Measurements from ENCODE around the gene ESPNL.
"Not testable (repeated sequence)": the region's sequence is repeated elsewhere in the genome, so short reads cannot be mapped to it uniquely, and the experiment has no call there.

The ESPNL gene

GRCh38 chr2:238100049-238100820 lies at the start of gene ESPNL:
TSS of gene ESPNL (plus strand) at chr2:238100340. CDS start at chr2:238100420, 80 bp downstream.
- H3K4me1 ChIP-seq (ENCODE audit: insufficient read depth, low read length), result peaks cover 13% of the 10 kb centered on the region
- H3K9ac ChIP-seq (ENCODE audit: low read depth, low read length), result no peak within 1 kb of the TSS
- no peaks in the 10 kb centered on the region for H3K9me3 ChIP-seq (ENCODE audit: control insufficient read depth, insufficient read depth, low read length)
- H3K36me3 ChIP-seq (ENCODE audit: insufficient read depth, low read length), result no peaks in the 10 kb centered on the region; the same call in 1 of the 2 replicates

- no peaks in the 10 kb centered on the region for H3K36me3 ChIP-seq (ENCODE audit: insufficient read depth, low read length)
- no peak overlapping the region for H3K9ac ChIP-seq (ENCODE audit: low read depth, low read length)
- H3K9me3 ChIP-seq (ENCODE audit: control insufficient read depth, insufficient read depth, low read length), result no peaks in the 10 kb centered on the region; the same call in 1 of the 2 replicates
- no peaks in the 10 kb centered on the region for H3K4me1 ChIP-seq (ENCODE audit: insufficient read depth, low read length)
These were observed 46.9 kb upstream of the ESPNL start for GRCh38 chr2:238053191-238053776.

GRCh38 chr2:238055841-238056240 lies 44.3 kb upstream of the ESPNL start:
- no peaks in the 10 kb centered on the region for H3K9me3 ChIP-seq (ENCODE audit: control insufficient read depth, insufficient read depth, low read length)
- H3K36me3 ChIP-seq (ENCODE audit: insufficient read depth, low read length), result no peaks in the 10 kb centered on the region
- H3K9ac ChIP-seq (ENCODE audit: low read depth, low read length), result no peak overlapping the region
- 0 out of 2 replicates have a peak, but pooled peaks cover 4% of the 10 kb centered on the region for H3K4me1 ChIP-seq (ENCODE audit: insufficient read depth, low read length)

GRCh38 chr2:238057696-238058575 lies 42.2 kb upstream of the ESPNL start:
- not testable (repeated sequence) for H3K9ac ChIP-seq (ENCODE audit: low read depth, low read length); H3K4me1 ChIP-seq (ENCODE audit: insufficient read depth, low read length); H3K9me3 ChIP-seq (ENCODE audit: control insufficient read depth, insufficient read depth, low read length)

GRCh38 chr2:238059505-238059904 lies 40.6 kb upstream of the ESPNL start:
- Histone ChIP-seq H3K4me1 (ENCODE audit: insufficient read depth, low read length) (peaks cover 4% of the 10 kb centered on the region; the same call in 1 of the 2 replicates), H3K9ac (ENCODE audit: low read depth, low read length) (no peak overlapping the region), H3K36me3 (ENCODE audit: insufficient read depth, low read length) (no peaks in the 10 kb centered on the region), H3K9me3 (ENCODE audit: control insufficient read depth, insufficient read depth, low read length) (no peaks in the 10 kb centered on the region)

More at GRCh38 chr2:238057696-238058575, 42.2 kb upstream of the ESPNL start:
- not testable (repeated sequence) for H3K36me3 ChIP-seq (ENCODE audit: insufficient read depth, low read length)

GRCh38 chr2:238060096-238060541 lies 40.0 kb upstream of the ESPNL start:
- no peaks in the 10 kb centered on the region for H3K9me3 ChIP-seq (ENCODE audit: control insufficient read depth, insufficient read depth, low read length)

GRCh38 chr2:238060542-238061314 lies 39.4 kb upstream of the ESPNL start, which contains the start of gene SCLY:
TSS of gene SCLY (plus strand) at chr2:238061001. CDS start at chr2:238061055, 54 bp downstream.
- Histone ChIP-seq H3K9me3 (ENCODE audit: control insufficient read depth, insufficient read depth, low read length) (no peaks in the 10 kb centered on the region), H3K4me1 (ENCODE audit: insufficient read depth, low read length) (peaks cover 4% of the 10 kb centered on the region; the same call in 1 of the 2 replicates), H3K9ac (ENCODE audit: low read depth, low read length) (peak within 1 kb of the TSS; percentile 92), H3K36me3 (ENCODE audit: insufficient read depth, low read length) (no peaks in the 10 kb centered on the region; the same call in 1 of the 2 replicates)

More at GRCh38 chr2:238060096-238060541, 40.0 kb upstream of the ESPNL start:
- H3K4me1 ChIP-seq (ENCODE audit: insufficient read depth, low read length), result peaks cover 4% of the 10 kb centered on the region; the same call in 1 of the 2 replicates
- H3K36me3 ChIP-seq (ENCODE audit: insufficient read depth, low read length), result no peaks in the 10 kb centered on the region; the same call in 1 of the 2 replicates
- peak overlapping the region; percentile 52 for H3K9ac ChIP-seq (ENCODE audit: low read depth, low read length)

- peaks cover 4% of the 10 kb centered on the region; the same call in 1 of the 2 replicates for H3K4me1 ChIP-seq (ENCODE audit: insufficient read depth, low read length)
- H3K36me3 ChIP-seq (ENCODE audit: insufficient read depth, low read length), result peaks cover 6% of the 10 kb centered on the region
- no peaks in the 10 kb centered on the region for H3K9me3 ChIP-seq (ENCODE audit: control insufficient read depth, insufficient read depth, low read length)
- H3K9ac ChIP-seq (ENCODE audit: low read depth, low read length), result peak overlapping the region; percentile 92
These were observed 38.6 kb upstream of the ESPNL start for GRCh38 chr2:238061315-238062202.

GRCh38 chr2:238063414-238064189 lies 36.5 kb upstream of the ESPNL start:
- H3K9ac ChIP-seq (ENCODE audit: low read depth, low read length), result no peak overlapping the region
- H3K36me3 ChIP-seq (ENCODE audit: insufficient read depth, low read length), result peaks cover 10% of the 10 kb centered on the region
- H3K4me1 ChIP-seq (ENCODE audit: insufficient read depth, low read length), result peaks cover 4% of the 10 kb centered on the region; the same call in 1 of the 2 replicates
- H3K9me3 ChIP-seq (ENCODE audit: control insufficient read depth, insufficient read depth, low read length), result no peaks in the 10 kb centered on the region

- no peak overlapping the region for H3K9ac ChIP-seq (ENCODE audit: low read depth, low read length)
- H3K9me3 ChIP-seq (ENCODE audit: control insufficient read depth, insufficient read depth, low read length), result no peaks in the 10 kb centered on the region
- H3K36me3 ChIP-seq (ENCODE audit: insufficient read depth, low read length), result peaks cover 11% of the 10 kb centered on the region
- peaks cover 4% of the 10 kb centered on the region; the same call in 1 of the 2 replicates for H3K4me1 ChIP-seq (ENCODE audit: insufficient read depth, low read length)
These were observed 35.8 kb upstream of the ESPNL start for GRCh38 chr2:238064376-238064775.

GRCh38 chr2:238065071-238065846 lies 34.9 kb upstream of the ESPNL start:
- H3K4me1 ChIP-seq (ENCODE audit: insufficient read depth, low read length), result no peaks in the 10 kb centered on the region; the same call in 1 of the 2 replicates
- H3K9ac ChIP-seq (ENCODE audit: low read depth, low read length), result no peak overlapping the region
- H3K9me3 ChIP-seq (ENCODE audit: control insufficient read depth, insufficient read depth, low read length), result no peaks in the 10 kb centered on the region
- peaks cover 14% of the 10 kb centered on the region for H3K36me3 ChIP-seq (ENCODE audit: insufficient read depth, low read length)
